ENCODE measurements around the gene TCERG1. TPM values are rescaled to one million over a fixed set of nuclear protein-coding genes. Genes with fewer than 3 reads are reported as not detected.

TCERG1 gene
- total and polyA plus RNA-seq, 9 of the 15 experiments (the other 6 are each of a cell fraction or from before 2014, with no cell fraction given) = 50.3 to 148 (median 119) TPM

- CTCF ChIA-PET (ENCODE audit: low intra/inter-chr PET ratio) = no interaction called here
- H3K9me3 ChIP-seq (replicated peaks; ENCODE audit: control insufficient read depth, insufficient read depth, low read depth, low read length) = no peaks in the 10 kb centered on the region
- no peak for ATAC-seq
Observed at GRCh38 chr5:146510559-146511125, 63.5 kb downstream of the TCERG1 start.

DNA sequence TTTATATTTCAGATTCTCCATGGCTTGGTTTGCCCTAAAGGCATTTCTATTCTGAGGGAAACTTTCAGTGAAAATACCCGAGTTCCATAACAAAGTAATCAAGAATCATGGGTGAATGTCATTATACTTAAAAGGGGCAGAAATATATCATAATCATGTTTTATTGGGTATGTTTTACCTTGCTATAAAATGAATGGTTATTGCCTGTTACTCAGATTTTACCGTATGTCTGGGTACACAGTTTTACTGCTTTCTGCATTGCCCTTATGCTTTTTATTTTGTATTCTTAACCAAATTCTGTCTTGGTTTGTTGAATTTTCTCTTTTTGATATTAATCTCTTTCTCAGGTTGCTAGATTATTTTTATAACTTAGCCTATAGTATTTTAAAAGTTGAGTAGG is 66.3 kb downstream of the TCERG1 start:
- CTCF ChIA-PET (ENCODE audit: low intra/inter-chr PET ratio) = no interaction called here
- in situ Hi-C loops (cut with MboI) = no loop called here
- no TSS peak for BruUV-seq (replicated peaks)
- Histone ChIP-seq H3K27ac (ENCODE audit: extremely low read depth, low read depth, low read length) (no peak overlapping the region), H4K20me1 (replicated peaks; ENCODE audit: control insufficient read depth, insufficient read depth, low read length) (no peaks in the 10 kb centered on the region), H3K4me3 (no peak overlapping the region), H3K4me2 (ENCODE audit: insufficient read depth, low read length) (no peak overlapping the region), H3K9ac (ENCODE audit: insufficient read depth in 1 of 2, low read depth in 2 of 2, low read length in 2 of 2) (no peak overlapping the region), H3K27me3 (ENCODE audit: control insufficient read depth in 2 of 2, insufficient read depth in 2 of 2, low read length in 2 of 2) (no peaks in the 10 kb centered on the region; a peak in 1 of 5 replicates), H3K9me1 (ENCODE audit: control insufficient read depth, insufficient read depth, low read length) (no peaks in the 10 kb centered on the region), H2AFZ (ENCODE audit: low read depth, low read length) (no peak overlapping the region), H3K36me3 (ENCODE audit: control insufficient read depth, insufficient read depth, low read length) (peaks cover 40% of the 10 kb centered on the region), H3K9me3 (replicated peaks; ENCODE audit: control insufficient read depth, insufficient read depth, low read depth, low read length) (no peaks in the 10 kb centered on the region), H3K79me2 (ENCODE audit: control insufficient read depth, insufficient read depth, low read length) (no peaks in the 10 kb centered on the region), H3K4me1 (replicated peaks in 1 of 2; ENCODE audit: control insufficient read depth in 2 of 2, insufficient read depth in 2 of 2, low read length in 2 of 2) (no peaks in the 10 kb centered on the region)
- POLR2A ChIA-PET = no interaction called here
- intact Hi-C loops (cut with micrococcal nuclease) = no loop called here
- 59% methylated on average over 2 of the region's 2 CpGs for WGBS (ENCODE audit: insufficient coverage, low coverage, missing lambda C conversion rate)
- DNase-seq (ENCODE audit: extremely low read depth in 1 of 4, low spot score in 3 of 4) (no peak), FAIRE-seq (no peak), ATAC-seq (no peak)
- TF ChIP-seq ZBED1 (IDR thresholded peaks at IDR 0.05) (no peak), MAFK (IDR thresholded peaks at IDR 0.05; ENCODE audit: low read length) (no peak), ARID4B (CRISPR knock-in tag; IDR thresholded peaks at IDR 0.05) (no peak), ZSCAN29 (IDR thresholded peaks at IDR 0.05) (no peak), ARNT (IDR thresholded peaks at IDR 0.05) (no peak), WHSC1 (IDR thresholded peaks at IDR 0.05; ENCODE audit: low read length) (no peak), RBM15 (IDR thresholded peaks at IDR 0.05; ENCODE audit: insufficient read depth, low read length) (no peak), ZNF23 (CRISPR knock-in tag; IDR thresholded peaks at IDR 0.05) (no peak), KLF16 (IDR thresholded peaks at IDR 0.05) (no peak), U2AF1 (optimal IDR thresholded peaks at IDR 0.05; ENCODE audit: low read depth, low read length) (no peak), TAL1 (IDR thresholded peaks at IDR 0.05) (no peak), NFRKB (IDR thresholded peaks at IDR 0.05; ENCODE audit: low read depth) (no peak), MEF2A (IDR thresholded peaks at IDR 0.05; ENCODE audit: control insufficient read depth, low read depth, low read length) (no peak)

More at GRCh38 chr5:146510559-146511125, 63.5 kb downstream of the TCERG1 start:
- Histone ChIP-seq H3K79me2 (ENCODE audit: control insufficient read depth, insufficient read depth, low read length) (no peaks in the 10 kb centered on the region), H3K36me3 (ENCODE audit: control insufficient read depth, insufficient read depth, low read length) (peaks cover 68% of the 10 kb centered on the region), H3K9me1 (ENCODE audit: control insufficient read depth, insufficient read depth, low read length) (no peaks in the 10 kb centered on the region), H3K9ac (ENCODE audit: insufficient read depth in 1 of 2, low read depth in 2 of 2, low read length in 2 of 2) (no peak overlapping the region), H3K27ac (ENCODE audit: extremely low read depth, low read depth, low read length) (no peak overlapping the region), H3K27me3 (ENCODE audit: control insufficient read depth in 2 of 2, insufficient read depth in 2 of 2, low read length in 2 of 2) (no peaks in the 10 kb centered on the region), H3K4me1 (replicated peaks in 1 of 2; ENCODE audit: control insufficient read depth in 2 of 2, insufficient read depth in 2 of 2, low read length in 2 of 2) (no peaks in the 10 kb centered on the region), H2AFZ (ENCODE audit: low read depth, low read length) (no peak overlapping the region), H3K4me3 (no peak overlapping the region), H3K4me2 (ENCODE audit: insufficient read depth, low read length) (no peak overlapping the region), H4K20me1 (replicated peaks; ENCODE audit: control insufficient read depth, insufficient read depth, low read length) (no peaks in the 10 kb centered on the region)
- DNase-seq (ENCODE audit: extremely low read depth in 1 of 4, low spot score in 3 of 4) (no peak), FAIRE-seq (no peak)
- intact Hi-C loops (cut with micrococcal nuclease) (no loop called here), in situ Hi-C loops (cut with MboI) (no loop called here)
- BruUV-seq (replicated peaks) = TSS peak; percentile 40
- POLR2A ChIA-PET = no interaction called here
- WGBS (ENCODE audit: insufficient coverage, low coverage, missing lambda C conversion rate) = 91% methylated on average over 8 of the region's 9 CpGs
- TF ChIP-seq CEBPB (tag; IDR thresholded peaks at IDR 0.05) (peak; percentile 94), ETV1 (tag; conservative IDR thresholded peaks at IDR 0.05; ENCODE audit: low read depth) (no peak), RFX1 (IDR thresholded peaks at IDR 0.05) (no peak), CEBPG (CRISPR knock-in tag; IDR thresholded peaks at IDR 0.05) (peak; percentile 51; the same call in 1 of the 2 replicates), CEBPG (tag; conservative IDR thresholded peaks at IDR 0.05 in 1 of 2, IDR thresholded peaks at IDR 0.05 in 1 of 2) (peak; percentile 84 to 94), ZNF3 (CRISPR knock-in tag; IDR thresholded peaks at IDR 0.05) (no peak), ZNF75A (CRISPR knock-in tag; IDR thresholded peaks at IDR 0.05) (no peak)
